Gastroesophageal sphincter (tissue), 3 donors: ENCODE results near the gene MED29.

Experiments used
- CTCF ChIP-seq, 4 experiments: fragments of 200-600 bp in 2 of 4; fragments of 450-650 bp in 2 of 4; sonication (generic) in 1 of 4; IDR thresholded peaks; one replicate each; pipeline ENCODE4 v1.5.1; 2017 to 2019; ENCODE audit warnings: antibody characterized with exemption in 4 of 4, mild to moderate bottlenecking in 2 of 4, moderate library complexity in 2 of 4
- POLR2AphosphoS5 ChIP-seq: sonication (generic); formaldehyde crosslinking; IDR thresholded peaks from one replicate; pipeline ENCODE4 v1.6.1; 2017; ENCODE audit warnings: antibody characterized with exemption

GRCh38 chr19:39342647-39343305 lies 48.4 kb upstream of the MED29 start:
- TF ChIP-seq CTCF (IDR thresholded peaks at IDR 0.05), result no peak
- no peak for TF ChIP-seq POLR2AphosphoS5
